Osteoblast (primary cell): Measurements from ENCODE around the gene ARHGAP10. TPM values are rescaled to one million over a fixed set of nuclear protein-coding genes. Genes with fewer than 3 reads are reported as not detected.

ENCODE experiments used
- DNase-seq: peaks from one replicate; pipeline ENCODE4 v3.0.0; 2011; ENCODE audit warnings: low spot score, mixed read lengths; ENCODE audit not compliant: insufficient read length; ENCODE audit errors: missing footprints
- H2AFZ ChIP-seq: 2 replicates; pipeline ENCODE4 v1.6.0; 2011; ENCODE audit warnings: mild to moderate bottlenecking, low read length
- H3K27ac ChIP-seq: 2 replicates; pipeline ENCODE4 v1.5.1; 2011; ENCODE audit warnings: mild to moderate bottlenecking, low read depth, low read length, moderate library complexity
- H3K27me3 ChIP-seq: 2 replicates; pipeline ENCODE4 v1.6.0; 2012; ENCODE audit warnings: mild to moderate bottlenecking, control low read depth, inconsistent platforms, low read length, moderate library complexity; ENCODE audit not compliant: insufficient read depth
- H3K36me3 ChIP-seq: 2 replicates; pipeline ENCODE4 v1.5.1; 2011; ENCODE audit warnings: mild to moderate bottlenecking, low read length, control low read depth, moderate library complexity; ENCODE audit not compliant: insufficient read depth
- H3K4me1 ChIP-seq: 2 replicates; pipeline ENCODE4 v1.5.1; 2011; ENCODE audit warnings: mild to moderate bottlenecking, low read length, control low read depth, moderate library complexity; ENCODE audit not compliant: insufficient read depth
- H3K4me2 ChIP-seq: 2 replicates; pipeline ENCODE4 v1.6.0; 2011; ENCODE audit warnings: mild to moderate bottlenecking, low read length; ENCODE audit not compliant: insufficient read depth
- H3K4me3 ChIP-seq: fragments of 200-600 bp; sonication (generic); 3 replicates; pipeline ENCODE4 v1.5.1; 2012; ENCODE audit warnings: mild to moderate bottlenecking, low read length, inconsistent platforms; ENCODE audit not compliant: insufficient read depth
- H3K79me2 ChIP-seq: 2 replicates; pipeline ENCODE4 v1.6.0; 2012; ENCODE audit warnings: mild to moderate bottlenecking, low read length, control low read depth, inconsistent platforms; ENCODE audit not compliant: insufficient read depth
- H3K9me3 ChIP-seq: 2 replicates; pipeline ENCODE4 v1.5.1; 2011; ENCODE audit warnings: low read depth, low read length, control low read depth
- H4K20me1 ChIP-seq: 2 replicates; pipeline ENCODE4 v1.6.0; 2012; ENCODE audit warnings: mild to moderate bottlenecking, low read length, control low read depth; ENCODE audit not compliant: insufficient read depth
- CTCF ChIP-seq: IDR thresholded peaks from 2 replicates; pipeline ENCODE4 v1.5.1; 2011; ENCODE audit warnings: mild to moderate bottlenecking, low read depth, low read length, moderate library complexity; ENCODE audit errors: extremely low read depth
- total RNA-seq: library from RNA; depleted of rRNA; stranded (reverse); fragments of >200 nt; gene quantifications from 2 replicates; pipeline ENCODE4 v1.2.3, GENCODE V29; 2012

The ARHGAP10 gene
- total RNA-seq, 1 donor, result 31.5 TPM

- H3K4me2 ChIP-seq, result no peak overlapping the region
- H3K27me3 ChIP-seq, result no peaks in the 10 kb centered on the region
- H3K36me3 ChIP-seq, result no peaks in the 10 kb centered on the region
- no peak overlapping the region for H3K4me3 ChIP-seq
- H4K20me1 ChIP-seq, result no peaks in the 10 kb centered on the region
- H2AFZ ChIP-seq, result no peak overlapping the region
- H3K79me2 ChIP-seq, result peaks cover 3% of the 10 kb centered on the region
- TF ChIP-seq CTCF, result no peak
- peak; percentile 71 for DNase-seq
- H3K4me1 ChIP-seq, result peaks cover 30% of the 10 kb centered on the region
- H3K9me3 ChIP-seq, result no peaks in the 10 kb centered on the region
- H3K27ac ChIP-seq, result no peak overlapping the region
Measured at GRCh38 chr4:147828331-147828905, 96.5 kb downstream of the ARHGAP10 start.

- DNase-seq, result no peak
Measured at GRCh38 chr4:147829401-147830101, 97.7 kb downstream of the ARHGAP10 start.

GRCh38 chr4:147830102-147830463 lies 98.2 kb downstream of the ARHGAP10 start:
- Histone ChIP-seq H3K4me2 (no peak overlapping the region), H3K79me2 (peaks cover 10% of the 10 kb centered on the region), H3K9me3 (no peaks in the 10 kb centered on the region), H3K4me1 (peaks cover 30% of the 10 kb centered on the region), H3K36me3 (no peaks in the 10 kb centered on the region), H3K27ac (no peak overlapping the region), H3K27me3 (no peaks in the 10 kb centered on the region), H2AFZ (no peak overlapping the region), H3K4me3 (no peak overlapping the region), H4K20me1 (no peaks in the 10 kb centered on the region)
- no peak for TF ChIP-seq CTCF
- no peak for DNase-seq

More at GRCh38 chr4:147829401-147830101, 97.7 kb downstream of the ARHGAP10 start:
- no peak overlapping the region for H3K4me2 ChIP-seq
- H3K27me3 ChIP-seq, result no peaks in the 10 kb centered on the region
- peaks cover 7% of the 10 kb centered on the region for H3K79me2 ChIP-seq
- no peak overlapping the region for H3K4me3 ChIP-seq
- no peaks in the 10 kb centered on the region for H3K36me3 ChIP-seq
- no peak overlapping the region for H3K27ac ChIP-seq
- no peaks in the 10 kb centered on the region for H4K20me1 ChIP-seq
- H3K9me3 ChIP-seq, result no peaks in the 10 kb centered on the region
- no peak overlapping the region for H2AFZ ChIP-seq
- H3K4me1 ChIP-seq, result peaks cover 30% of the 10 kb centered on the region
- no peak for TF ChIP-seq CTCF

GRCh38 chr4:147830987-147831386 lies 99.1 kb downstream of the ARHGAP10 start:
- Histone ChIP-seq H3K4me1 (peaks cover 23% of the 10 kb centered on the region), H3K4me2 (peak overlapping the region; percentile 70), H3K27me3 (no peaks in the 10 kb centered on the region), H3K4me3 (no peak overlapping the region), H4K20me1 (no peaks in the 10 kb centered on the region), H3K79me2 (peaks cover 7% of the 10 kb centered on the region), H3K36me3 (no peaks in the 10 kb centered on the region), H3K9me3 (no peaks in the 10 kb centered on the region), H3K27ac (peak overlapping the region; percentile 80), H2AFZ (no peak overlapping the region)
- no peak for TF ChIP-seq CTCF
- DNase-seq, result no peak
